Measurements from ENCODE around the gene ZSCAN22. TPM values are rescaled to one million over a fixed set of nuclear protein-coding genes. Genes with fewer than 3 reads are reported as not detected.

The ZSCAN22 gene
- total RNA-seq, 1 experiment from 2014 or later: 4.0 TPM

- peak within 1 kb of the TSS; percentile 86 for H3K27ac ChIP-seq (ENCODE audit: low read length)
- H3F3A ChIP-seq (ENCODE audit: low read length, unreplicated experiment): no peaks in the 10 kb centered on the region
- H3K27me3 ChIP-seq (ENCODE audit: low read length): no peaks in the 10 kb centered on the region
- H3K36me3 ChIP-seq (ENCODE audit: low read depth, low read length): peaks cover 35% of the 10 kb centered on the region
- H3K4me2 ChIP-seq (ENCODE audit: low read length): peak within 1 kb of the TSS; percentile 92
- ATAC-seq (peak; percentile 87), DNase-seq (peak; percentile 100)
- TF ChIP-seq, protein P1, sequence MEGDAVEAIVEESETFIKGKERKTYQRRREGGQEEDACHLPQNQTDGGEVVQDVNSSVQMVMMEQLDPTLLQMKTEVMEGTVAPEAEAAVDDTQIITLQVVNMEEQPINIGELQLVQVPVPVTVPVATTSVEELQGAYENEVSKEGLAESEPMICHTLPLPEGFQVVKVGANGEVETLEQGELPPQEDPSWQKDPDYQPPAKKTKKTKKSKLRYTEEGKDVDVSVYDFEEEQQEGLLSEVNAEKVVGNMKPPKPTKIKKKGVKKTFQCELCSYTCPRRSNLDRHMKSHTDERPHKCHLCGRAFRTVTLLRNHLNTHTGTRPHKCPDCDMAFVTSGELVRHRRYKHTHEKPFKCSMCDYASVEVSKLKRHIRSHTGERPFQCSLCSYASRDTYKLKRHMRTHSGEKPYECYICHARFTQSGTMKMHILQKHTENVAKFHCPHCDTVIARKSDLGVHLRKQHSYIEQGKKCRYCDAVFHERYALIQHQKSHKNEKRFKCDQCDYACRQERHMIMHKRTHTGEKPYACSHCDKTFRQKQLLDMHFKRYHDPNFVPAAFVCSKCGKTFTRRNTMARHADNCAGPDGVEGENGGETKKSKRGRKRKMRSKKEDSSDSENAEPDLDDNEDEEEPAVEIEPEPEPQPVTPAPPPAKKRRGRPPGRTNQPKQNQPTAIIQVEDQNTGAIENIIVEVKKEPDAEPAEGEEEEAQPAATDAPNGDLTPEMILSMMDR (conservative IDR thresholded peaks at IDR 0.05; ENCODE audit: low read depth, low read length): no peak
- no peak for TF ChIP-seq EZH2 (IDR thresholded peaks at IDR 0.05; ENCODE audit: low read length, unreplicated experiment)
- peak; percentile 94 for TF ChIP-seq EZH2phosphoT487 (IDR thresholded peaks at IDR 0.05; ENCODE audit: borderline replicate concordance, low read length)
- peaks cover 34% of the 10 kb centered on the region for H3K4me1 ChIP-seq (ENCODE audit: insufficient read depth, low read length)
- BruUV-seq (replicated peaks): TSS peak; percentile 77
- H3K9me2 ChIP-seq (replicated peaks; ENCODE audit: low read length): no peaks in the 10 kb centered on the region
- H4K20me1 ChIP-seq (ENCODE audit: low read length): peaks cover 30% of the 10 kb centered on the region
- ChIA-PET CTCF (no interaction called here), POLR2A (ENCODE audit: unreplicated experiment) (no interaction called here)
- no peaks in the 10 kb centered on the region for H3K9me3 ChIP-seq (ENCODE audit: low read length)
- H2AFZ ChIP-seq (ENCODE audit: low read length): peak within 1 kb of the TSS; percentile 70
- H3K79me2 ChIP-seq (ENCODE audit: low read length): peaks cover 65% of the 10 kb centered on the region
- H3K9ac ChIP-seq (ENCODE audit: low read length): peak within 1 kb of the TSS; percentile 91
- intact Hi-C loops (cut with micrococcal nuclease): loop anchor here (1.0 kb wide), 1 partner anchor 158 kb away; the partner anchor contains the start of gene TRIM28
- H3K4me3 ChIP-seq (ENCODE audit: low read length): peak within 1 kb of the TSS; percentile 96
These were observed 60.0 kb downstream of the ZSCAN22 start, which contains the start of gene RPS5 for GRCh38 chr19:58386576-58387337. TSS of gene RPS5 (plus strand) at chr19:58387269. CDS start at chr19:58388138, 869 bp downstream.

DNA sequence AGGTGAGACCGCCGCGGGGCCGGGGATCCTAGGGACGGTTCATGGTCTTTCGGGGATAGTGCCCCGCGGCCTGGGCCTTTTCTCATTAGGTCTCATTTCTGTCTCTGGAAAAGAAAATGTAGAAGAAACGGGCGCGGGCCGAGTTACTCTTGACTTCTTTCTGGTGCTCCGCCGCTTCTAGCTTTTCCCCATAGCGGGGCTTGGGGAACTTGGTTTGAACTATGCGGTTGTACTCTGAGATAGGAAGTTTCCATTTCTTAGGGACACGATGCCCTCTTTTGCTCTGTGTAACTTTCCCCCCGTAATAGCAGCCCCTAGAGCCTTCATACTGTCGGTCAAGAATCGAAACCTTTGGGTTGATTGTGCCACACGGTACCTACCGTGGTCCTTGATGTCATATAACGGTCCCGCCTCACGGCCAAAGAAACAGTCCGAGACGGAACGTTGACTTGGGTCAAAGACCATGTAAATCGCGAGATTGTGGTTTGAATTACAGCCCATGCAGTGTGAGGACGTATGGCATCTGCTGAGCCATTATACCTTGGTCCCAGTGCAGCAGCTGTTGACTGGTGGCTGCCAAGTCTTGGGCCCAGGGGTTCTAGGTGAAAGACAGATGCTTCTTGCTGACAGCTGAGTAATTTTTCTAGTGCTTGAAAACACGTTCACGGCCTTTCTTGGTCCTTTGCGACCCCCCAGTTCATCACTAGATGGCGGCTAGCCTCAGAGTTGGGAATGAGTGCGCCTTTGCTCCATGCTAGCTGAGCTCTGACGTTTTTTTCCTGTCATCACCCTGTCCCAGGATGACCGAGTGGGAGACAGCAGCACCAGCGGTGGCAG lies 60.8 kb downstream of the ZSCAN22 start:
- Histone ChIP-seq H3K36me3 (ENCODE audit: low read depth, low read length) (peaks cover 41% of the 10 kb centered on the region), H3F3A (ENCODE audit: low read length, unreplicated experiment) (peaks cover 3% of the 10 kb centered on the region), H3K4me1 (ENCODE audit: insufficient read depth, low read length) (peaks cover 29% of the 10 kb centered on the region), H3K4me3 (ENCODE audit: low read length) (peak overlapping the region; percentile 96), H3K27me3 (ENCODE audit: low read length) (no peaks in the 10 kb centered on the region), H3K4me2 (ENCODE audit: low read length) (peak overlapping the region; percentile 92), H2AFZ (ENCODE audit: low read length) (no peak overlapping the region), H3K79me2 (ENCODE audit: low read length) (peaks cover 68% of the 10 kb centered on the region), H4K20me1 (ENCODE audit: low read length) (peaks cover 36% of the 10 kb centered on the region), H3K9me2 (replicated peaks; ENCODE audit: low read length) (no peaks in the 10 kb centered on the region), H3K27ac (ENCODE audit: low read length) (peak overlapping the region; percentile 12), H3K9me3 (ENCODE audit: low read length) (no peaks in the 10 kb centered on the region), H3K9ac (ENCODE audit: low read length) (peak overlapping the region; percentile 91)
- intact Hi-C loops (cut with micrococcal nuclease): loop anchor here (1.0 kb wide), 1 partner anchor 157 kb away; the partner anchor contains the start of gene TRIM28
- no peak for ATAC-seq
- POLR2A ChIA-PET (ENCODE audit: unreplicated experiment): interaction anchor here (0.6 kb wide), 1 partner anchor 89 kb away, joined by 4 read pairs; no protein-coding TSS in a partner anchor
- CTCF ChIA-PET: no interaction called here
- TSS peak; percentile 66 for BruUV-seq (replicated peaks)
- no peak for TF ChIP-seq EZH2phosphoT487 (IDR thresholded peaks at IDR 0.05; ENCODE audit: borderline replicate concordance, low read length)
- TF ChIP-seq, protein P1 (conservative IDR thresholded peaks at IDR 0.05; ENCODE audit: low read depth, low read length): peak; percentile 34; the same call in 1 of the 2 replicates
- DNase-seq: no peak

All from PC-3 (cell line).